Measurements from ENCODE around the gene KATNAL2. TPM values are rescaled to one million over a fixed set of nuclear protein-coding genes. Genes with fewer than 3 reads are reported as not detected.
A peak's percentile ranks its signal among the peaks of the same experiment; 100 is the strongest.

KATNAL2 gene
- polyA plus RNA-seq, 2 of the 4 experiments (the other 2 are of a cell fraction): 4.0 to 5.4 TPM

DNA sequence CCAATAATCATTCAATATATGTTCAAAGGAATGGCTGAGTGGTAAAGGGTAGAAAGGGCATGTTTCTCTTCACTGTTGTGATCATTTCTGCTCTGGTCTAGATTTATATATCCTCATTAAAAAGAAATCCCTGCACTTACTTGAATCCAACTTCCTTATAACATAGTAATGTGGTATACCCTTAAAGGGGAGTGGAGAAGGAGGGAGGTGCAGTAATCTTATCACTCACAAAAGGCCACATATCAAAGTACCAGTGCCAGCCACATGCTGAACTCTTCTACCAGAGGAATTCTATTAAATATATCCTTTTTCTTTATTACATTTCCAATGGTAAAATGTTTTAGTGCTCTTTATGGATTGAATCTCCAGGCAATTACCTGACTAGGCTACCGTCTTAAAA is 3.3 kb downstream of the KATNAL2 start:
- Histone ChIP-seq H3K9me3 (no peaks in the 10 kb centered on the region), H3K4me3 (no peak overlapping the region), H3K4me1 (peaks cover 12% of the 10 kb centered on the region; the same call in 1 of the 3 replicates), H3K4me2 (no peak overlapping the region), H3K27ac (no peak overlapping the region)
- ChIA-PET POLR2A (no interaction called here), CTCF (no interaction called here)
- DNase-seq (ENCODE audit: low read depth in 1 of 2, low spot score in 1 of 2): no peak
- FAIRE-seq: no peak
- no peak for TF ChIP-seq FOSL2 (IDR thresholded peaks at IDR 0.05)
- no peak for TF ChIP-seq FOSL2 (CRISPR knock-in tag; IDR thresholded peaks at IDR 0.05)
- no peak for TF ChIP-seq CHD2 (IDR thresholded peaks at IDR 0.05; ENCODE audit: low read length, partially characterized antibody)
- TF ChIP-seq TP53 (CRISPR knock-in tag; IDR thresholded peaks at IDR 0.05): no peak
- no peak for TF ChIP-seq ESRRA (IDR thresholded peaks at IDR 0.05; ENCODE audit: borderline replicate concordance, low read length)
- no peak for TF ChIP-seq EHMT2 (IDR thresholded peaks at IDR 0.05; ENCODE audit: low read depth)
- TF ChIP-seq, protein P1, sequence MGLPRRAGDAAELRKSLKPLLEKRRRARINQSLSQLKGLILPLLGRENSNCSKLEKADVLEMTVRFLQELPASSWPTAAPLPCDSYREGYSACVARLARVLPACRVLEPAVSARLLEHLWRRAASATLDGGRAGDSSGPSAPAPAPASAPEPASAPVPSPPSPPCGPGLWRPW (IDR thresholded peaks at IDR 0.05): no peak
- no peak for TF ChIP-seq TFCP2L1 (CRISPR knock-in tag; IDR thresholded peaks at IDR 0.05)
- TF ChIP-seq, protein P2, sequence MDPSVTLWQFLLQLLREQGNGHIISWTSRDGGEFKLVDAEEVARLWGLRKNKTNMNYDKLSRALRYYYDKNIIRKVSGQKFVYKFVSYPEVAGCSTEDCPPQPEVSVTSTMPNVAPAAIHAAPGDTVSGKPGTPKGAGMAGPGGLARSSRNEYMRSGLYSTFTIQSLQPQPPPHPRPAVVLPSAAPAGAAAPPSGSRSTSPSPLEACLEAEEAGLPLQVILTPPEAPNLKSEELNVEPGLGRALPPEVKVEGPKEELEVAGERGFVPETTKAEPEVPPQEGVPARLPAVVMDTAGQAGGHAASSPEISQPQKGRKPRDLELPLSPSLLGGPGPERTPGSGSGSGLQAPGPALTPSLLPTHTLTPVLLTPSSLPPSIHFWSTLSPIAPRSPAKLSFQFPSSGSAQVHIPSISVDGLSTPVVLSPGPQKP (IDR thresholded peaks at IDR 0.05; ENCODE audit: low read depth, low read length): no peak
- TF ChIP-seq, protein P3, sequence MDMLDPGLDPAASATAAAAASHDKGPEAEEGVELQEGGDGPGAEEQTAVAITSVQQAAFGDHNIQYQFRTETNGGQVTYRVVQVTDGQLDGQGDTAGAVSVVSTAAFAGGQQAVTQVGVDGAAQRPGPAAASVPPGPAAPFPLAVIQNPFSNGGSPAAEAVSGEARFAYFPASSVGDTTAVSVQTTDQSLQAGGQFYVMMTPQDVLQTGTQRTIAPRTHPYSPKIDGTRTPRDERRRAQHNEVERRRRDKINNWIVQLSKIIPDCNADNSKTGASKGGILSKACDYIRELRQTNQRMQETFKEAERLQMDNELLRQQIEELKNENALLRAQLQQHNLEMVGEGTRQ (IDR thresholded peaks at IDR 0.05): no peak
- TF ChIP-seq CHD4 (IDR thresholded peaks at IDR 0.05; ENCODE audit: borderline replicate concordance): no peak
- no peak for TF ChIP-seq RAD21 (conservative IDR thresholded peaks at IDR 0.05 in 1 of 2, IDR thresholded peaks at IDR 0.05 in 1 of 2)
- TF ChIP-seq, protein P4, sequence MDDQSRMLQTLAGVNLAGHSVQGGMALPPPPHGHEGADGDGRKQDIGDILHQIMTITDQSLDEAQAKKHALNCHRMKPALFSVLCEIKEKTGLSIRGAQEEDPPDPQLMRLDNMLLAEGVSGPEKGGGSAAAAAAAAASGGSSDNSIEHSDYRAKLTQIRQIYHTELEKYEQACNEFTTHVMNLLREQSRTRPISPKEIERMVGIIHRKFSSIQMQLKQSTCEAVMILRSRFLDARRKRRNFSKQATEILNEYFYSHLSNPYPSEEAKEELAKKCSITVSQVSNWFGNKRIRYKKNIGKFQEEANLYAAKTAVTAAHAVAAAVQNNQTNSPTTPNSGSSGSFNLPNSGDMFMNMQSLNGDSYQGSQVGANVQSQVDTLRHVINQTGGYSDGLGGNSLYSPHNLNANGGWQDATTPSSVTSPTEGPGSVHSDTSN (IDR thresholded peaks at IDR 0.05): no peak
- TF ChIP-seq ZC3H11A (IDR thresholded peaks at IDR 0.05): no peak
- TF ChIP-seq ZFP36 (IDR thresholded peaks at IDR 0.05; ENCODE audit: borderline replicate concordance, partially characterized antibody): no peak
- no peak for TF ChIP-seq JUNB (IDR thresholded peaks at IDR 0.05)
- no peak for TF ChIP-seq KDM5A (IDR thresholded peaks at IDR 0.05)
- ATAC-seq: no peak
- 97% methylated on average over 1 of the region's 1 CpG for WGBS (ENCODE audit: missing lambda C conversion rate)

DNA sequence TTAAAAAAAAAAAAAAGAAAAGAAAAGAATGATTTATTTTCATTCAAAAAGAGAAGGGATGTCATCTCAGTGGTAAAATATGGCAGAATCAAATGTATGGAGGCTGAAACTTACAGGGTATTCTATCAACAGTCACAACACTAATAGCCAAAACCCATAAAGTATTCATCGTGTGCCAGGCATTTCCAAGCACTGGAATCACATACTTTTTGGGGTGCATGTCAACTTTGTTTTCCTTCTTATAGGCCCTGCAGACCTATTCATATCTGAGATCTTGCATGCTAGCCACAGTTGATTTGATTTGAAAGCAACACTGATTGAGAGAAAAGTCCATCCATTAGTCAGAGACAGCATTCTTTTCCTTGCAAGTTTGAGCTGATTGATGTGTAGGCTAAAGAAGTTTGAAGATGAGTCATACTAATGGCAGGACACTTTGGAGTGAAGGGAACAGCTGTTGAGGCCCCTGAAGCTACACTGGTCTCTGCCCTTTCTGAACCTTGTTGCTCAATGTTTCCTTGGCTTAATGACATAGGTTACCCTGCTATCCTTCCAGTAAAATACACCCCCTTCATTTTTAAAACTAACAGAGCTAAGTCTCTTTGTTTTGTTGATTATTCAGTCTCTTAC is 22.0 kb downstream of the KATNAL2 start:
- ChIA-PET POLR2A (no interaction called here), CTCF (interaction anchor here (1.5 kb wide), 1 partner anchor 9 kb away, joined by 6 read pairs; no protein-coding TSS in a partner anchor)
- DNase-seq (ENCODE audit: low read depth in 1 of 2, low spot score in 1 of 2) (peak in 1 of 2 experiments; percentile 24), FAIRE-seq (no peak), ATAC-seq (peak; percentile 39 to 55; a peak in 3 of 6 replicates)
- no peaks in the 10 kb centered on the region for H3K9me3 ChIP-seq
- no peak overlapping the region for H3K4me3 ChIP-seq
- H3K27ac ChIP-seq: no peak overlapping the region
- 93% methylated on average over 1 of the region's 1 CpG for WGBS (ENCODE audit: missing lambda C conversion rate)
- no peak for TF ChIP-seq SREBF2 (IDR thresholded peaks at IDR 0.05)
- TF ChIP-seq FOSL2 (IDR thresholded peaks at IDR 0.05): no peak
- TF ChIP-seq FOSL2 (CRISPR knock-in tag; IDR thresholded peaks at IDR 0.05): peak; percentile 53
- H3K4me1 ChIP-seq: peaks cover 11% of the 10 kb centered on the region
- peak overlapping the region; percentile 32; the same call in 1 of the 3 replicates for H3K4me2 ChIP-seq

DNA sequence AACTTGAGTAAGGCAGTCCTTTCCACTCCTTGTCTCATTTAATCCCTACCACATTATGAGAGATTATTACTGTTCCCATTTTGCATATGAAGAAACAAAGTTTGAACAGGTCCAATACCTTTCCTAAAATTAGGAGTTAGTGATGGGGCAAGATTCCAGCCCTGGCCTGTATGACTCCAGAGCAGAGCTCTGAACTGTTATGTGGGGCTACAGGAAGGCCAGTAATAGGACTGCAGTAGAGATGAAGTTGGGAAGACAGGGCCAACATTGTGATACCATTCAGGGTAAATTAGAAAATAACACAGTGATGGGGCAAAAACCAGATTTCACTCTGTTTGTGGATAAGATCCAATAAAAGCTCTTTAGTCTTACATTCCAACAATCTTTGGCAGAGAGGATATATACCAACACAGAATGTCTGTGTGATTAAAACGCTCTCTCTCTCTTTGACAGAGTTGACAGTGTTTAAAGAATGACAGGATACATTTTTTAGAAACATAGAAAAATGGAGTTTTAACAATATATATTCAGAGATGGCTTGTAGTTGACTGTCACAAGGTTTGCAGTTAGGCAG is 22.7 kb downstream of the KATNAL2 start:
- 52% methylated on average over 1 of the region's 1 CpG for WGBS (ENCODE audit: missing lambda C conversion rate)
- DNase-seq (ENCODE audit: low read depth in 1 of 2, low spot score in 1 of 2): no peak
- TF ChIP-seq EHF (CRISPR knock-in tag; IDR thresholded peaks at IDR 0.05) (no peak), CBX8 (IDR thresholded peaks at IDR 0.05) (no peak), CHD4 (IDR thresholded peaks at IDR 0.05; ENCODE audit: borderline replicate concordance) (no peak), ZFP36 (IDR thresholded peaks at IDR 0.05; ENCODE audit: borderline replicate concordance, partially characterized antibody) (no peak), FOXS1 (CRISPR knock-in tag; IDR thresholded peaks at IDR 0.05) (no peak), MAFK (IDR thresholded peaks at IDR 0.05; ENCODE audit: partially characterized antibody) (no peak), KDM1A (IDR thresholded peaks at IDR 0.05; ENCODE audit: low read depth) (no peak), JUNB (IDR thresholded peaks at IDR 0.05) (no peak), TFCP2L1 (CRISPR knock-in tag; IDR thresholded peaks at IDR 0.05) (no peak)
- TF ChIP-seq, protein P3 (IDR thresholded peaks at IDR 0.05): no peak
- TF ChIP-seq, protein P5, sequence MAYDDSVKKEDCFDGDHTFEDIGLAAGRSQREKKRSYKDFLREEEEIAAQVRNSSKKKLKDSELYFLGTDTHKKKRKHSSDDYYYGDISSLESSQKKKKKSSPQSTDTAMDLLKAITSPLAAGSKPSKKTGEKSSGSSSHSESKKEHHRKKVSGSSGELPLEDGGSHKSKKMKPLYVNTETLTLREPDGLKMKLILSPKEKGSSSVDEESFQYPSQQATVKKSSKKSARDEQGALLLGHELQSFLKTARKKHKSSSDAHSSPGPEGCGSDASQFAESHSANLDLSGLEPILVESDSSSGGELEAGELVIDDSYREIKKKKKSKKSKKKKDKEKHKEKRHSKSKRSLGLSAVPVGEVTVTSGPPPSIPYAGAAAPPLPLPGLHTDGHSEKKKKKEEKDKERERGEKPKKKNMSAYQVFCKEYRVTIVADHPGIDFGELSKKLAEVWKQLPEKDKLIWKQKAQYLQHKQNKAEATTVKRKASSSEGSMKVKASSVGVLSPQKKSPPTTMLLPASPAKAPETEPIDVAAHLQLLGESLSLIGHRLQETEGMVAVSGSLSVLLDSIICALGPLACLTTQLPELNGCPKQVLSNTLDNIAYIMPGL (CRISPR knock-in tag; IDR thresholded peaks at IDR 0.05; ENCODE audit: borderline replicate concordance): no peak
- TF ChIP-seq, protein P4 (IDR thresholded peaks at IDR 0.05): no peak
- Histone ChIP-seq H3K4me1 (peaks cover 11% of the 10 kb centered on the region), H3K4me3 (no peak overlapping the region), H3K9me3 (no peaks in the 10 kb centered on the region), H3K27ac (no peak overlapping the region), H3K4me2 (peak overlapping the region; percentile 32; the same call in 1 of the 3 replicates)
- POLR2A ChIA-PET: no interaction called here
- CTCF ChIA-PET: interaction anchor here (1.5 kb wide), 1 partner anchor 9 kb away, joined by 6 read pairs; no protein-coding TSS in a partner anchor
- no peak for ATAC-seq
- no peak for FAIRE-seq

Measured in A549 (cell line).